A673 (cell line): ENCODE measurements around the gene OR2AT4.

ENCODE experiments used
- EZH2 ChIP-seq: fragments of 200-600 bp; sonication (generic); IDR thresholded peaks from 2 replicates; pipeline ENCODE4 v1.6.1; 2017; ENCODE audit warnings: borderline replicate concordance, low read depth, mild to moderate bottlenecking, mixed read lengths, antibody characterized with exemption, low read length; ENCODE audit not compliant: poor library complexity, severe bottlenecking
- TF ChIP-seq, protein P1 (sequence below): fragments of 300-800, 200-600 bp; sonication (generic); conservative IDR thresholded peaks from 2 replicates; pipeline ENCODE4 v1.5.1; 2017; ENCODE audit warnings: low read depth, mild to moderate bottlenecking, antibody characterized with exemption, low read length, moderate library complexity, mixed read lengths

DNA sequence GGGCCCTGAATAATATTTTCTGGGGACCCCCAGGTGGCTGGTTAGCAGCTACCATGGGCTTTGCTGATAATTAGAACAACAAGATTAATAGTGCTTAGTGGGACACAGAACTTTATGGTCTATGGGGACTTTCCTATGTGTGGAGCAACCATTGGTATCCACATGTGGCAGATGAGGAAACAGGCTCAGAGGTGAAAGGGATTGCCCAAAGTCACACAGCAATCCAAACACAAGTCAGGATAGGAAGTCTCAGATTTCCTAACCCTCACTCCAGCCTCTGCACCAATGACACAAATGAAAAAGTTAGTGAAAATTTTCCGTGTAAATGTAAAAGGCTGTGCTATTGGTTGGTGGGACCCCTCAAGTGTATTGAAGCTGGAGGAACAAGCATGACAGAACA lies 39.0 kb upstream of the OR2AT4 start:
- TF ChIP-seq, protein P1, sequence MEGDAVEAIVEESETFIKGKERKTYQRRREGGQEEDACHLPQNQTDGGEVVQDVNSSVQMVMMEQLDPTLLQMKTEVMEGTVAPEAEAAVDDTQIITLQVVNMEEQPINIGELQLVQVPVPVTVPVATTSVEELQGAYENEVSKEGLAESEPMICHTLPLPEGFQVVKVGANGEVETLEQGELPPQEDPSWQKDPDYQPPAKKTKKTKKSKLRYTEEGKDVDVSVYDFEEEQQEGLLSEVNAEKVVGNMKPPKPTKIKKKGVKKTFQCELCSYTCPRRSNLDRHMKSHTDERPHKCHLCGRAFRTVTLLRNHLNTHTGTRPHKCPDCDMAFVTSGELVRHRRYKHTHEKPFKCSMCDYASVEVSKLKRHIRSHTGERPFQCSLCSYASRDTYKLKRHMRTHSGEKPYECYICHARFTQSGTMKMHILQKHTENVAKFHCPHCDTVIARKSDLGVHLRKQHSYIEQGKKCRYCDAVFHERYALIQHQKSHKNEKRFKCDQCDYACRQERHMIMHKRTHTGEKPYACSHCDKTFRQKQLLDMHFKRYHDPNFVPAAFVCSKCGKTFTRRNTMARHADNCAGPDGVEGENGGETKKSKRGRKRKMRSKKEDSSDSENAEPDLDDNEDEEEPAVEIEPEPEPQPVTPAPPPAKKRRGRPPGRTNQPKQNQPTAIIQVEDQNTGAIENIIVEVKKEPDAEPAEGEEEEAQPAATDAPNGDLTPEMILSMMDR = no peak
- no peak for TF ChIP-seq EZH2
